GM10248 (cell line): ENCODE results near the gene BBS10.
"Not testable (repeated sequence)": the region's sequence is repeated elsewhere in the genome, so short reads cannot be mapped to it uniquely, and the experiment has no call there.

Source experiments
- CTCF ChIA-PET: fragments of 300-600 bp; sonication (Branson Sonifier 250); formaldehyde crosslinking; extraction: SDS; loops from one replicate; lab custom pipeline; 2021; ENCODE audit warnings: antibody characterized with exemption; lab: Yijun Ruan, JAX
- POLR2A ChIA-PET: fragments of 350-650 bp; sonication (Branson Sonifier 250); formaldehyde crosslinking; extraction: SDS; loops from one replicate; lab custom pipeline; 2020; ENCODE audit warnings: antibody characterized with exemption; lab: Yijun Ruan, JAX
- DNase-seq: peaks from one replicate; pipeline ENCODE4 v3.0.0; 2012; ENCODE audit errors: extremely low spot score
- TF ChIP-seq, protein P1 (sequence below): IDR thresholded peaks from 2 replicates; pipeline ENCODE4 v1.5.1; 2012; ENCODE audit warnings: mild to moderate bottlenecking, low read depth; ENCODE audit errors: extremely low read depth, missing control alignments, control extremely low read depth

Gene BBS10

GRCh38 chr12:76337583-76337982, 10.6 kb downstream of the BBS10 start:
- ChIA-PET CTCF (interaction anchor here (1.4 kb wide), 2 partner anchors 10 to 811 kb away, joined by 4 read pairs; no protein-coding TSS in a partner anchor), POLR2A (interaction anchor here (0.6 kb wide), 1 partner anchor 34 kb away, joined by 3 read pairs; no protein-coding TSS in a partner anchor)
- TF ChIP-seq, protein P1, sequence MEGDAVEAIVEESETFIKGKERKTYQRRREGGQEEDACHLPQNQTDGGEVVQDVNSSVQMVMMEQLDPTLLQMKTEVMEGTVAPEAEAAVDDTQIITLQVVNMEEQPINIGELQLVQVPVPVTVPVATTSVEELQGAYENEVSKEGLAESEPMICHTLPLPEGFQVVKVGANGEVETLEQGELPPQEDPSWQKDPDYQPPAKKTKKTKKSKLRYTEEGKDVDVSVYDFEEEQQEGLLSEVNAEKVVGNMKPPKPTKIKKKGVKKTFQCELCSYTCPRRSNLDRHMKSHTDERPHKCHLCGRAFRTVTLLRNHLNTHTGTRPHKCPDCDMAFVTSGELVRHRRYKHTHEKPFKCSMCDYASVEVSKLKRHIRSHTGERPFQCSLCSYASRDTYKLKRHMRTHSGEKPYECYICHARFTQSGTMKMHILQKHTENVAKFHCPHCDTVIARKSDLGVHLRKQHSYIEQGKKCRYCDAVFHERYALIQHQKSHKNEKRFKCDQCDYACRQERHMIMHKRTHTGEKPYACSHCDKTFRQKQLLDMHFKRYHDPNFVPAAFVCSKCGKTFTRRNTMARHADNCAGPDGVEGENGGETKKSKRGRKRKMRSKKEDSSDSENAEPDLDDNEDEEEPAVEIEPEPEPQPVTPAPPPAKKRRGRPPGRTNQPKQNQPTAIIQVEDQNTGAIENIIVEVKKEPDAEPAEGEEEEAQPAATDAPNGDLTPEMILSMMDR, result no peak
- no peak for DNase-seq

DNA sequence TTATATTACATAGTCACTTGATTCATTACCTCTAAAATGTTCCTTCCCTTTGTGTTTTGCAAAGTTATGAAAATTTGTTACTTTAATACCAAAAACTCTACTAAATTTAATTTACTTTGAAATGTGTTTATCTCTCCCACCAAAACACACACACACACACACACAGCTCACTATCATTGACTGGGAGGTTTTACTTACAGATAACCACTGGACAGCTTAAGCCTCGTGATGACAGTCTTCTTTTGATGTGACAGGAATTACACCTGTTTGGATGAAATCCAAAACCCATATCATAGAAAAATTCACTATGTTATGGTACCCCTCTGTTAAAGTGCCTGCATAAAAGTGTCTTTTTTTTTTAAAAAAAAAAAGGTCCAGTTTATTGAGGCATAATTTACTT, 15.6 kb downstream of the BBS10 start:
- TF ChIP-seq, protein P1, result no peak
- POLR2A ChIA-PET, result no interaction called here
- CTCF ChIA-PET, result no interaction called here
- no peak for DNase-seq

DNA sequence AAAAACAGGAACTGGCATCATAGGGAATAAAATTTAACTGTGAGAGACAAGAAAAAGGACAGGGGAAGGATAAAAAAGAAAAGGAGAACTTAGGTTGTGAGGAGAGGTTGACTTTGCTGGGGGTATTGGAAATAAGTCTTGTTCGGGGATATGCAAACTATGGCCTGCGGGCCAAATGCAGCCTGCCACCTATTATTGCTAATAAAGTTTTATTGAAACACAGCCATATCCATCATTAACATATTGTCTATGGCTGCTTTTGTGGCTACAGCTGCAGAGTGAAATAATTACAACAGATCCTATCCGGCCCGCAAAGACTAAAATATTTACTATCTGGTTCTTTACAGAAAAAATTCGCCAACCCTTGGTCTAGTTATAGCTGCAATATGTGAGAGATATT, 18.6 kb downstream of the BBS10 start:
- DNase-seq, result no peak
- ChIA-PET CTCF (interaction anchor here (1.1 to 1.6 kb wide), 4 partner anchors 11 to 21 kb away, joined by 3 to 7 read pairs (median 4); partner anchors contain the start of gene BBS10), POLR2A (no interaction called here)
- TF ChIP-seq, protein P1, result no peak

DNA sequence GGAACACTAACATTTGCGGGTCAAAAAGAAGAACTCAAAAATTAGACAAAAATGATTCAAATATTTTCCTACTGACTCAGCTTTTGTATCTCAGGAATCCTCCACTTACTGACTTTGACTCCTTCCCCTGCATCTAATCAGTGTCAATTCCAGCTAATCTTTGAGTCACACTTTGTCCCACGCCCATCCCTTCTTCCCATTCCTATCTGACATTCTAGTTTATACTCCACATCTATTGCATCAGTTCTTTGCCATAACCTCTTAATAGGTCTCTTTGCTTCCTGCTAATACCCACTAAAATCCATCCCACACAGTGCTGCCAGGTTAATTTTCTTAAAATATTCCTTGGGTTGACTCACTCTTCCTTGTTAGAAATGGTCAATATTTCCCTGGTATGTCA, 19.1 kb downstream of the BBS10 start:
- no peak for DNase-seq
- ChIA-PET CTCF (interaction anchor here (1.1 to 1.6 kb wide), 5 partner anchors 10 to 20 kb away, joined by 3 to 7 read pairs (median 4); partner anchors contain the start of gene BBS10), POLR2A (no interaction called here)
- TF ChIP-seq, protein P1, result no peak

- CTCF ChIA-PET, result interaction anchor here (1.4 kb wide), 1 partner anchor 9 kb away, joined by 4 read pairs; no protein-coding TSS in a partner anchor
- POLR2A ChIA-PET, DNase-seq: not testable (repeated sequence)
Measured at GRCh38 chr12:76319595-76320319, 28.5 kb downstream of the BBS10 start.

GRCh38 chr12:76318773-76319594, 29.2 kb downstream of the BBS10 start:
- TF ChIP-seq, protein P1, result no peak
- CTCF ChIA-PET, result interaction anchor here (1.3 to 1.4 kb wide), 2 partner anchors 10 to 49 kb away, joined by 3 to 4 read pairs; no protein-coding TSS in a partner anchor
- POLR2A ChIA-PET, result no interaction called here
- no peak for DNase-seq
